Right cardiac atrium (tissue), 5 donors: Measurements from ENCODE around the gene ADPRHL1. TPM values are rescaled to one million over a fixed set of nuclear protein-coding genes. Genes with fewer than 3 reads are reported as not detected.
A peak's percentile ranks its signal among the peaks of the same experiment; 100 is the strongest.

Experiments used
- ATAC-seq, 2 donors: fragments of 200-7000 bp; cut with Tn5 transposase; one replicate each; pipeline versions ENCODE4 v1.8.0 to v1.9.1; 2020; ENCODE audit warnings: moderate library complexity in 2 of 2, mild to moderate bottlenecking in 1 of 2
- DNase-seq, 3 donors: peaks; one replicate each; pipeline ENCODE4 v3.0.0-alpha.2; 2020
- H3K27ac ChIP-seq: one replicate; pipeline ENCODE4 v1.5.1; 2013; ENCODE audit warnings: mild to moderate bottlenecking, low read length, control low read depth, moderate library complexity
- H3K27me3 ChIP-seq: one replicate; pipeline ENCODE4 v1.6.1; 2013; ENCODE audit not compliant: control insufficient read depth, insufficient read depth
- H3K4me1 ChIP-seq: one replicate; pipeline ENCODE4 v1.6.1; 2013; ENCODE audit warnings: low read length; ENCODE audit not compliant: control insufficient read depth, insufficient read depth
- H3K4me3 ChIP-seq: one replicate; pipeline ENCODE4 v1.5.1; 2013; ENCODE audit warnings: low read length, control low read depth
- H3K9me3 ChIP-seq: one replicate; pipeline ENCODE4 v1.6.1; 2013; ENCODE audit warnings: low read length; ENCODE audit not compliant: control insufficient read depth
- WGBS: extraction: QIAGEN DNeasy Blood & Tissue Kit; methylation state at CpG from one replicate; pipeline ENCODE4 v1.1.7; 2013; 5-methylcytosine and 5-hydroxymethylcytosine counted together
- intact Hi-C, 4 donors: fragments of 100-400 bp; cut with DNase I; formaldehyde crosslinking; loops; one replicate each; pipeline versions ENCODE4 v1.11.0 to v1.14.0; 2022 to 2023
- polyA plus RNA-seq: library from polyadenylated mRNA; stranded (reverse); fragments of 200-250 nt; gene quantifications from one replicate; pipeline ENCODE4 v1.2.3, GENCODE V29; 2013
- total RNA-seq, 4 donors: library from RNA; stranded (reverse); fragmentation: NEBNext Ultra II Directional; extraction: Animal tissue kit (Norgen Biotek cat#: 25700); gene quantifications; one replicate each; pipeline ENCODE4 v1.2.1, GENCODE V29; 2021
- donor health status: healthy with polysubstance abuse.
- donor health status: DM: no; HTN: yes; CAD: no.
- donor health status: DM: no; HTN: no; CAD: no.
- donor health status: DM: no; HTN: yes; CAD: no; lungs with severe emphysema.
- donor health status: DM: yes; HTN: yes; CAD: no.

The ADPRHL1 gene
- total and polyA plus RNA-seq, 5 donors, result 280 to 446 (median 350) TPM

- DNase-seq (peak in 1 of 3 donors; percentile 38), ATAC-seq (no peak)
- H3K9me3 ChIP-seq, result no peaks in the 10 kb centered on the region
- intact Hi-C loops, result no loop called here
- H3K4me3 ChIP-seq, result no peak overlapping the region
- no peak overlapping the region for H3K27ac ChIP-seq
- no peaks in the 10 kb centered on the region for H3K27me3 ChIP-seq
- WGBS, result 86% methylated on average over 11 of the region's 11 CpGs
- H3K4me1 ChIP-seq, result no peaks in the 10 kb centered on the region
These were observed 29.6 kb downstream of the ADPRHL1 start for GRCh38 chr13:113423520-113424163.

- no peaks in the 10 kb centered on the region for H3K4me1 ChIP-seq
- H3K27ac ChIP-seq, result no peak overlapping the region
- DNase-seq (peak in 1 of 3 donors; percentile 56), ATAC-seq (no peak)
- WGBS, result 78% methylated on average over 26 of the region's 26 CpGs
- intact Hi-C loops, result no loop called here
- H3K4me3 ChIP-seq, result no peak overlapping the region
- H3K27me3 ChIP-seq, result no peaks in the 10 kb centered on the region
- no peaks in the 10 kb centered on the region for H3K9me3 ChIP-seq
These were observed 30.3 kb downstream of the ADPRHL1 start for GRCh38 chr13:113422807-113423519.

- no peaks in the 10 kb centered on the region for H3K27me3 ChIP-seq
- H3K9me3 ChIP-seq, result no peaks in the 10 kb centered on the region
- H3K4me3 ChIP-seq, result no peak overlapping the region
- 54% methylated on average over 15 of the region's 15 CpGs for WGBS
- H3K4me1 ChIP-seq, result no peaks in the 10 kb centered on the region
- DNase-seq (peak in 2 of 3 donors; percentile 71 to 81), ATAC-seq (no peak)
- intact Hi-C loops, result no loop called here
- peak overlapping the region; percentile 1 for H3K27ac ChIP-seq
These were observed 31.5 kb downstream of the ADPRHL1 start for GRCh38 chr13:113421673-113422270.

GRCh38 chr13:113420833-113421600, 32.3 kb downstream of the ADPRHL1 start:
- intact Hi-C loops, result no loop called here
- no peaks in the 10 kb centered on the region for H3K9me3 ChIP-seq
- no peaks in the 10 kb centered on the region for H3K27me3 ChIP-seq
- 71% methylated on average over 37 of the region's 38 CpGs for WGBS
- ATAC-seq (peak; percentile 18 to 31), DNase-seq (peak in 2 of 3 donors; percentile 53 to 71)
- H3K4me3 ChIP-seq, result no peak overlapping the region
- no peaks in the 10 kb centered on the region for H3K4me1 ChIP-seq
- no peak overlapping the region for H3K27ac ChIP-seq

GRCh38 chr13:113420232-113420631, 33.1 kb downstream of the ADPRHL1 start:
- 94% methylated on average over 15 of the region's 15 CpGs for WGBS
- ATAC-seq, result no peak
- intact Hi-C loops, result no loop called here
- DNase-seq, result no peak
- H3K4me1 ChIP-seq, result no peaks in the 10 kb centered on the region
- H3K27ac ChIP-seq, result no peak overlapping the region
- no peaks in the 10 kb centered on the region for H3K9me3 ChIP-seq
- H3K27me3 ChIP-seq, result no peaks in the 10 kb centered on the region
- no peak overlapping the region for H3K4me3 ChIP-seq

GRCh38 chr13:113419531-113420193, 33.6 kb downstream of the ADPRHL1 start:
- 92% methylated on average over 18 of the region's 18 CpGs for WGBS
- H3K27me3 ChIP-seq, result no peaks in the 10 kb centered on the region
- no peaks in the 10 kb centered on the region for H3K4me1 ChIP-seq
- H3K9me3 ChIP-seq, result no peaks in the 10 kb centered on the region
- DNase-seq (peak in 1 of 3 donors; percentile 16), ATAC-seq (no peak)
- intact Hi-C loops, result no loop called here
- no peak overlapping the region for H3K27ac ChIP-seq
- H3K4me3 ChIP-seq, result no peak overlapping the region

GRCh38 chr13:113418722-113419049, 34.6 kb downstream of the ADPRHL1 start:
- 85% methylated on average over 1 of the region's 1 CpG for WGBS
- H3K27ac ChIP-seq, result no peak overlapping the region
- intact Hi-C loops, result no loop called here
- no peaks in the 10 kb centered on the region for H3K4me1 ChIP-seq
- H3K9me3 ChIP-seq, result no peaks in the 10 kb centered on the region
- ATAC-seq, result no peak
- no peak overlapping the region for H3K4me3 ChIP-seq
- DNase-seq, result peak in 1 of 3 donors; percentile 2
- no peaks in the 10 kb centered on the region for H3K27me3 ChIP-seq

- peak in 1 of 3 donors; percentile 20 for DNase-seq
- Histone ChIP-seq H3K9me3 (no peaks in the 10 kb centered on the region), H3K4me3 (no peak overlapping the region), H3K27me3 (no peaks in the 10 kb centered on the region), H3K27ac (no peak overlapping the region), H3K4me1 (no peaks in the 10 kb centered on the region)
- intact Hi-C loops, result no loop called here
- no peak for ATAC-seq
- WGBS, result 61% methylated on average over 16 of the region's 16 CpGs
These were observed 35.2 kb downstream of the ADPRHL1 start for GRCh38 chr13:113417836-113418721.

- DNase-seq (peak in 1 of 3 donors; percentile 41), ATAC-seq (peak; percentile 4 to 9)
- H3K9me3 ChIP-seq, result no peaks in the 10 kb centered on the region
- no peak overlapping the region for H3K4me3 ChIP-seq
- intact Hi-C loops, result no loop called here
- WGBS, result 70% methylated on average over 28 of the region's 28 CpGs
- H3K27ac ChIP-seq, result peak overlapping the region; percentile 15
- H3K27me3 ChIP-seq, result no peaks in the 10 kb centered on the region
- H3K4me1 ChIP-seq, result no peaks in the 10 kb centered on the region
These were observed 36.1 kb downstream of the ADPRHL1 start for GRCh38 chr13:113417008-113417751.
